GM18951 (cell line): ENCODE data around the gene GARIN5B.

Experiments used
- POLR2A ChIP-seq: IDR thresholded peaks from 4 replicates; pipeline ENCODE4 v1.6.1; 2011; ENCODE audit warnings: mild to moderate bottlenecking; ENCODE audit not compliant: insufficient read length, insufficient read depth; ENCODE audit errors: extremely low read depth
- in situ Hi-C: fragments of 300-500 bp; cut with MboI; formaldehyde crosslinking; loops from one replicate; pipeline ENCODE4 v1.12.0; 2022; ENCODE audit warnings: low sequenced_read_pairs, mixed read lengths, inconsistent platforms; ENCODE audit not compliant: unreplicated experiment

GARIN5B gene

DNA sequence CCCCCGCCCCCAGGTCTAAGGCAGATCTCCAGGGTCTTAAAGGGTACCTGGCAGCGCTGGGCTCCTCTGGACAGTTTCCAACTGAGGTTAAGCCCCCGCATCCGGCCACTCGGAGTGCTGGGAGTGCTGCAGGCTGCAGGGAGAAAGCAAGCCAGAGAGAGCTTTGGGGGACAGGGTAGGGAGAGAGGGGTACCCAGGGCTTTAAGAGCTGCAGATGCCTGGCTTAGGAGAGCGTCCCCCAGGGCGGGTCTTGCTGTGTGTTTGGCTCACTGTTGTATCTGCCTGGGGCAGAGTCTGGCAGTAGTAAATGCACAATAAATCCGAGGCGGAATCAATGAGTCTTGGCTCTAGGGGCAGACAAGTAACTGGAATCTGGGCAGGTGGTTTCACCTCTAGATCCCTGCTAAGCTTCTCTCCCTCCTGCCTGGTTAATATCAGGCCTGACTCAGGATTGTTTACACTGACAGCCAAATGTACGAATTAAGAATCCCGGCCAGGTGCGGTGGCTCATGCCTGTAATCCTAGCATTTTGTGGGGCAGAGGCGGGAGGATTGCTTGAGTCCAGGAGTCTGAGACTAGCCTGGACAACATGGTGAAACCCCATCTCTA is 7.7 kb downstream of the GARIN5B start:
- TF ChIP-seq POLR2A, result no peak
- in situ Hi-C loops, result no loop called here

GRCh38 chr19:55354698-55355212 is 8.3 kb downstream of the GARIN5B start, which contains the start of gene COX6B2:
Gene COX6B2, minus strand, starts transcription at chr19:55354719. Its CDS starts 198 bp downstream, at chr19:55354521.
- TF ChIP-seq POLR2A, result no peak
- in situ Hi-C loops, result no loop called here

GRCh38 chr19:55353803-55354697 is 9.0 kb downstream of the GARIN5B start:
- in situ Hi-C loops, result no loop called here
- TF ChIP-seq POLR2A, result no peak

DNA sequence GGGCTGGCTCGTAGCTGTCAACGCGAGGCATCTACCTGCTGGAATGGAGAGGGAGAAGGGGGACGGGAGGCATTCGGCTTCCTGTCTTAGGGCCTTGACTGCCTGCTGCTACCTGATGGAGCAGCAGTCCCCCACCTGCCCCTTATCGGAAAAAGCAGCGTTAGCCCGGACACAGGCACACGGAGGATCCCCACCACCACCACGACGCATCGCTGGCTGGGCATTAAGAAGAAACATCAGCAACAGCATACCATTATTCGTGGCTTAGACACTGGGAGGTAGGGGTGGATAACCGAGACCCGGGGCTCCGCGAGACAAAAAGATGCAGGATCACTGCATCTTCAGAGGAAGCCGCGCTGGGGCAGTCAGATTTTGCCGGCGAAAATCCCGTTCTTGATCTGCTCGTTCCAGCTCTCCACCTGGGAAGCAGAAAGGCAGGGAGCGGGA is 9.7 kb downstream of the GARIN5B start:
- no peak for TF ChIP-seq POLR2A
- in situ Hi-C loops, result no loop called here

DNA sequence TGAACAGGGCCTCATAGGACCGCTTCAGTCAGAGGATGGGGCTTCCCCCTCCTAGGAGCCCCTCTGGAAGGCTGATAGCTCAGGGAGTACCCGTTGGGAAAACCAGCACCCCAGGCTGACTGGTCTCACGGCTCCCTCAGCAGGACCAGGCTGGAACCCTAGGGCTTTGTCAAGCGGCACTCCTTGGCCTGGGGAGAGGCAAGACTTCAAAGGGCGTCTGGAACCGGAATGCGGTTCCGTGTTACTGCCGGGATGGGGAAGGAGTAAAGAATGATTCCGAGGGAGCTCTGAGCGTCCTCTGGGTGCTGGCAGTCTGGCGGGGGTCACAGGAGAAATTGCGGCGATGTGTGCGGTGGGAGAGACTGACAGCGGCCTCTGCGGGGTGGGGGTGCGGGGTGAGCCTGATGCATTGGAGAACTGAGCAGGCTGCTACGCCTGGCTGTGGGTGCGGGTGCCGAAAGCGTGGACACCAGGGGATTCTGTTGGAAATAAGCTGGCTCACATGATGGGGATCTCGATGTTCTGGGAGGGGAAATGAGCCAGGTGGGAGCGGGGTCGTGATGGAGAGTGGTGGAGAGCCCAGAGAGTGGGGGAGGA is 10.4 kb downstream of the GARIN5B start:
- in situ Hi-C loops, result no loop called here
- TF ChIP-seq POLR2A, result no peak

DNA sequence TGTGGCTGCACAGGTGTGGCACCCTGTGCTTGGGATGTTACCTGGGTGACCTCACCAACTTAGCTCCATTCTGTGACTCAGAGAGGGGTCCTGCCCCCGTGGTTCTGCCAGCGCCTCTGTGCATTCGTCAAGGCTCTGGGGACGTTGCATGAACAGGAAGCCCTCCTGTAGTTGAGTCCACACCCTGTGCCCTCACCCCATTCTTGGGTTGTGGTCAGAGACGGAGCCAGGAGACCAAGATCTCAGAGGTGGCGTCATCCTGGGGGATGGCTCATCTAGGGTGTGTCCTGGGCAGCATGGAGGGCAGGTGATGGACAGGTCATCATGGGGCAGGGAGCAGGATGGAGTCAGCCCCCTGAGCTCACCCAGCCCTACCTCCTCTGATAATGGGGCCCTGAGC is 11.0 kb downstream of the GARIN5B start:
- no peak for TF ChIP-seq POLR2A
- in situ Hi-C loops, result no loop called here

GRCh38 chr19:55350620-55351315 is 12.3 kb downstream of the GARIN5B start:
- in situ Hi-C loops, result no loop called here
- TF ChIP-seq POLR2A, result no peak

- in situ Hi-C loops, result no loop called here
- TF ChIP-seq POLR2A, result no peak
Observed at GRCh38 chr19:55348317-55349034, 14.6 kb downstream of the GARIN5B start.

DNA sequence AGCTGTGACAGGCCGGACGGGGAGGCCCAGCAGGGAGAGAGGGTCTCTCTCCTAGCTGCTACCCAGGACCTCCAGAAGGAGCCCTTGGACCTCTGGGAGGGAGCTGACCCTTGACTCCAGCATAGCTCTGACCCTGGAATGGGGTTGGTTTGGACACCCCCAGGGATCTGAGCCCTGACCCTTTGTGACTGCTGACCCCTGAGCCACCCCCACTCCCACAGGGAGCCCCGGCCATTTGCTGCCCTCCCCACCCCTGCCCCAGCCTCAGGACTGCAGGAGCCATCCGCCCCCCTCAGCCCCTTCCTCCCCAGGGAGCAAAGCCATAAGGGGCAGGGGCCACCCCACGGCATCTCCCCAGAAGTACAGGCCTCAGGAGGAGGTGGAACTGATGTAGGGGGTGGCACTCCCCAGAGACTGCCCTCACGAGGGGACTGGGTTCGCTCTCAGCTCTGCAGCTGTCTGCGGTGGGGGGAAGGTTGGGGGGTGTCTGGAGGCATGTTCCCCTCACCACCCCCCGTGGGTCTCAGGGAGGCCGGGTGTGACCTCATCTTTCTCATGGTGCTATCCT is 15.5 kb downstream of the GARIN5B start:
- in situ Hi-C loops, result no loop called here

GRCh38 chr19:55346725-55347441 is 16.2 kb downstream of the GARIN5B start:
- no peak for TF ChIP-seq POLR2A
- in situ Hi-C loops, result no loop called here

More for the DNA sequence above, 15.5 kb downstream of the GARIN5B start:
- TF ChIP-seq POLR2A, result no peak
